ENCODE data around the gene SLC2A3.
A peak's percentile ranks its signal among the peaks of the same experiment; 100 is the strongest.
"Not testable (repeated sequence)": the region's sequence is repeated elsewhere in the genome, so short reads cannot be mapped to it uniquely, and the experiment has no call there.

The SLC2A3 gene

GRCh38 chr12:7935590-7936581 lies at the start of gene SLC2A3:
SLC2A3 (minus strand) TSS chr12:7936187; CDS start chr12:7936034, 153 bp downstream.
- no peak for DNase-seq

- DNase-seq, result no peak
These were observed 48.9 kb upstream of the SLC2A3 start for GRCh38 chr12:7984900-7985299.

DNA sequence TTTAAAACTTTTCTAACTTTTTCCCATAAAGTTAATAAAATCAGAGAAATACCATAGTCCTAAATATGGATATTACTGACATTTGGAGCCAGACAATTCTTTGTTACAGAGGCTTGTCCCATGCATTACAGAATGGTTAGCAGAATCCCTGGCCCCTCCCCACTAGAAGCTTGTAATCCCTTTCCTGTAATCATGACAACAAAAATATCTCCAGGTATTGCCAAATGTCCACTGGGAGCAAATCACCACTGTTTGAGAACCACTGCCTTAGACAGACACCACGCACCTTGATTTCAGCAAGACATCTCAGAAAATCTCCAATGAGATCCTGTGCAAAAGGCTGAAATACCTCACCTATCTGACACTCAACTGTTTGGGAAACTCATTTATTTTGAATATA lies 47.5 kb upstream of the SLC2A3 start:
- not testable (repeated sequence) for DNase-seq

GRCh38 chr12:7983019-7983418 lies 47.0 kb upstream of the SLC2A3 start:
- DNase-seq, result not testable (repeated sequence)

- not testable (repeated sequence) for DNase-seq
These were observed 46.3 kb upstream of the SLC2A3 start for GRCh38 chr12:7982332-7982735.

DNA sequence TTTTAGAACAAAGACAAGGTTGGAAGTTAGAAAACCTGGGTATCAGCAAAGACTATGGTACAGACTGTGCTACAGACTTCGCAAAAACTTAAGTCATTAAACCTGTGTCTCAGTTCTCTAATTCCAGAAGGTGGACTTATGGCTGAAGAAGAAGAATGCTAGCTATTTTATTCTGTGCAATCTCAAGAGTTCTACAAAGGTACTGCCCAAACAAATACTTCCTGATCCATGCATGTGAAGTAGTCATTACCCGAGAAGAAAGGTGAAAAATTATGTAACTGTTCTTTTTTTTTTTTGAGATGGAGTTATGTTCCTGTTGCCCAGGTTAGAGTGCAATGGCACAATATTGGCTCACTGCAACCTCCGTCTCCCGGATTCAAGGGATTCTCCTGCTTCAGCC lies 45.5 kb upstream of the SLC2A3 start:
- DNase-seq, result no peak

GRCh38 chr12:7977351-7978124 lies 41.6 kb upstream of the SLC2A3 start:
- DNase-seq, result not testable (repeated sequence)

DNA sequence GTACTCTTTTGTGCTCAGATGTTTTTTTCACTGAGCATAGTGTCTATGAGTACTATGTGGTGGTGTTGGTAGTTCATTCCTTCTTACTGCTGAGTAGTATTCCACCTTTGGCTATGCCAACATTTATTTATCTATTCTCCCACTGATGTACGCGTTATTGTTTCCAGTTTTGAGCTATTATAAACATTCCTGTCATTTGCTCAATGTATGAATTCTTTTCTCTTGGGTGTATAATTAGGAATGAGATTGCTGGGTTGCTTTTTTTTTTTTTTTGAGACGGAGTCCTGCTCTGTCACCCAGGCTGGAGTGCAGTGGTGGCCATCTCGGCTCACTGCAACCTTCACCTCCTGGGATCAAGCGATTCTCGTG lies 37.5 kb upstream of the SLC2A3 start:
- no peak for DNase-seq

- DNase-seq, result no peak
These were observed 36.9 kb upstream of the SLC2A3 start for GRCh38 chr12:7972734-7973456.

DNA sequence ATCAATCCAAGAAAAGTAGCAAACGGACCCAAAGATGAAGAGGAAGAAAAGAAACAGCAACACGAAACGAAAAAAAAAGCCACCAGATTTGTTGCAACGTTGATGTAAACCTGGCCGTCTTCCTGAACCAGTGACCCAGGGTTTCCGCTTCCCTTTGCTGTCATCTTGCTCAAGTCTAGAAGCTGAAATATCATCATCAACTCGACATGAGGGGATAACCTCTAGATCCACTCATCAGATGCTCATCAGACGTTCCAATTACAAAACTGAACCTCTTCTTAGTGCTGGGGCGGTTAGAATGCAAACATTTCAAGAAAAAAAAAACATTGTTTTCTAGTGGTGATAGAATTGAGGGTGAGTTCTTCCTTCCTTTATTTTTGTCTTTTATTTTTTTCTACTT lies 36.3 kb upstream of the SLC2A3 start:
- DNase-seq, result not testable (repeated sequence)

DNA sequence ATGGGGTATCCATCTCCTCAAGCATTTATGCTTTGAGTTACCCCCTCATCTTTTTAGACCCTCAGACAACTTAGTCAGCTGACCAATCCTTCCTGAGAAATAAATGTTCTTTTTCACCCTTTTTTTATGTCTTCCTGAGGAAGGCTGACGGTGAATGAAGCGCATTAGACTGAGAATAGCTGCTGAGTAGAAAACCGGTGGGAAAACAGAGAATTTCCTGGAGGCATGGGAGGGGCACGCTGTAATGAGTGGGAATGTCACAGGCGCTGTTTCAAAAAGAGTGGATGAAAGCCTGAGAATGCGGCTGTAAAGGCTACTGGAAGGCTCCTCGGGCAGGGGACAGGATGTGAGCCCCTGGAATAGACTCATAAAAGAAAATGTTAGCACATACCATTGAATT lies 35.8 kb upstream of the SLC2A3 start:
- DNase-seq, result not testable (repeated sequence)

- peak; percentile 56 for DNase-seq
These were observed 34.7 kb upstream of the SLC2A3 start for GRCh38 chr12:7970475-7971252.

DNA sequence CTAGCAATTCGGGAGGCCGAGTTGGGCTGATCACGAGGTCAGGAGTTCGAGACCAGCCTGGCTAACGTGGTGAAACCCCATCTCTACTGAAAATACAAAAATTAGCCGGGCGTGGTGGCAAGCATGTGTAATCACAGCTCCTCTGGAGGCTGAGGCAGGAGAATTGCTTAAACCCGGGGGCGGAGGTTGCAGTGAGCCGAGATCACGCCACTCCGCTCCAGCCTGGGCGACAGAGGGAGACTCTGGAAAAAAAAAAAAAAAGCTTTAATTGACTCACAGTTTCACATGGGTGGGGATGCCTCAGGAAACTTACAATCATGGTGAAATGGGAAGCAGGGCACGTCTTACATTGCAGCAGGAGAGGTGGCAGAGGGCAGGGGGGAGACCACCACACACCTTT lies 30.6 kb upstream of the SLC2A3 start:
- DNase-seq, result no peak

DNA sequence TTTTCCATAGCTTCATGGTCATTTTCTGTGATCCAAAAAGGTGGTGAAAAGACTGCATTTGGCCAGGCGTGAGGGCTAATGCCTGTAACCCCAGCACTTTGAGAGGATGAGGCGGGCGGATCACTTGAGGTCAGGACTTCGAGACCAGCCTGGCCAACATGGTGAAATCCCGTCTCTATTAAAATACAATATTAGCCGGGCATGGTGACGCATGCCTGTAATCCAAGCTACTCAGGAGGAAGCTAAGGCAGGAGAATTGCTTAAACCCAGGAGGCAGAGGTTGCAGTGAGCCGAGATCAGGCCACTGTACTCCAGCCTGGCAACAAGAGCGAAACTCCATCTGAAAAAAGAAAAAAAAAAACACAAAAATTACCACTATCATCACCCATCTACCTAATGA lies 28.7 kb upstream of the SLC2A3 start:
- not testable (repeated sequence) for DNase-seq

- DNase-seq, result no peak
These were observed 25.6 kb upstream of the SLC2A3 start for GRCh38 chr12:7961395-7962178.

DNA sequence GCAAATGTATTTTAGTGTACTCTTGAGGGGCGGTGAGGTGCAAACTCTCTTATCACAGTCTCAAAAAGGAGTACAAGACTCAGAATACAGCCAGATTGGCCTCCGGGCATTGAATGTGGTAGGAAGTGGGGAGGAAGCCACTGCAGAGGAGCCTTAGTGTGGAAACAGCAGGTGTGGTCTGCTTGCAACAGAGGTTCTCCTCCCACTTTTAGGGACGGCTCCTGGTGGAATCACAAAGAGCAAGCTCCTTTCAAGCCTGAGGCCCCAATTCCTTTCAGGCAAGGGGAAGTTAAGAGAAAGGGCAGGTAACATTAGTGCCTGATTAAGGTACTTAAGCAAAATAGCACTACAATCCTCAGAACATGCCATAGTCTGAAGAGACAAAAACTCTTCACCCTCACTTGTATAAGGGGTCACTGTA lies 23.7 kb upstream of the SLC2A3 start:
- no peak for DNase-seq

DNA sequence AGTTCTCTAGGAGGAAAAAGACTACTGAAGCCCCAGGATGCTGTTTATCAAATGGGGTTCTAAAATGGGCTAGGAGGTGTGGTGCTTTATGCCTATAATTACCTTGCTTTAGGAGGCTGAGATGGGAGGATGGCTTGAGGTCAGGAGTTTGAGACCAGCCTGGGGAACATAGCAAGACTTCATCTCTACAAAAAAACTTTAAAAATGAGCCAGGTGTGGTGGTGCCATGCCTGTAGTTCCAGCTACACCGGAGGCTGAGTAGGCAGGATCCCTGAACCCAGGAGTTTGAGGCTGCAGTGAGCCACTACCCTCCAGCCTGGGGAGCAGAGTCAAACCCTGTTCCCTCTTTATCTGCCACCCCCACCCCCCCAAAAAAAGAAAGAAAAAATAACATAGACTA lies 23.3 kb upstream of the SLC2A3 start:
- DNase-seq, result no peak

DNA sequence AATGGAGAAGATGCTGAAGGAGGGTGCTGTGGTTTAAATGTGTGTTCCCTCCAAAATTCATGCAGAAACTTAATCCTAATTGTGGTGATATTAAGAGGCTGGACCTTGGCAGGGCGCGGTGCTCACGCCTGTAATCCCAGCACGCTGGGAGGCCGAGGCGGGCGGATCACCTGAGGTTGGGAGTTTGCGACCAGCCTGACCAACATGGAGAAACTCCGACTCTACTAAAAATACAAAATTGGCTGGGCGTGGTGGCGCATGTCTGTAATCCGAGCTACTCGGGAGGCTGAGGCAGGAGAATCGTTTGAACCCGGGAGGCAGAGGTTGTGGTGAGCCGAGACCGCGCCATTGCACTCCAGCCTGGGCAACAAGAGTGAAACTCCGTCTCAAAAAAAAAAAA lies 18.9 kb upstream of the SLC2A3 start:
- not testable (repeated sequence) for DNase-seq

- DNase-seq, result not testable (repeated sequence)
These were observed 18.4 kb upstream of the SLC2A3 start for GRCh38 chr12:7954418-7954817.

GRCh38 chr12:7953912-7954311 lies 17.9 kb upstream of the SLC2A3 start:
- DNase-seq, result not testable (repeated sequence)

GRCh38 chr12:7951671-7952070 lies 15.7 kb upstream of the SLC2A3 start:
- no peak for DNase-seq

Data from NCI-H1048 (cell line).